ENCODE results near the gene PLCB1. TPM values are rescaled to one million over a fixed set of nuclear protein-coding genes. Genes with fewer than 3 reads are reported as not detected.

Gene PLCB1
- total and polyA plus RNA-seq, 7 donors = 1.5 to 10.7 (median 4.2) TPM

DNA sequence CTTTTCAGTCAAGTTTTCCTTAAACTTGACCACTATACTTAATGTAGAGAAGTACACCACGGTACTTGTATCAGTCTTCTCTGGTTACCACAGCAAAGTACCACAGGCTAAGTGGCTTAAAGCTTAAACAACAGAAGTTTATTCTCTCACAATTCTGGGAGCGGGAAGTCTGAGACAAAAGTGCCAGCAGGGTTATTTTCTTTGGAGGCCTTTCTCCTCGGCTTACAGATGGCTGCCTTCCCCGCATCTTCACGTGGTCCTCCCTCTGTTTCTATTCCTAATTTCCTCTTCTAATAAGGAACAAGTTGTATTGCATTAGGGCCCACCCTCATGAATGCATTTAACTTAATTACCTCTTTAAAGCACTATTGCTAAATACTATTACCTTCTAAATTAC is 258.0 kb downstream of the PLCB1 start:
- no peak for ATAC-seq
- no peak for DNase-seq
- TF ChIP-seq, protein P1, sequence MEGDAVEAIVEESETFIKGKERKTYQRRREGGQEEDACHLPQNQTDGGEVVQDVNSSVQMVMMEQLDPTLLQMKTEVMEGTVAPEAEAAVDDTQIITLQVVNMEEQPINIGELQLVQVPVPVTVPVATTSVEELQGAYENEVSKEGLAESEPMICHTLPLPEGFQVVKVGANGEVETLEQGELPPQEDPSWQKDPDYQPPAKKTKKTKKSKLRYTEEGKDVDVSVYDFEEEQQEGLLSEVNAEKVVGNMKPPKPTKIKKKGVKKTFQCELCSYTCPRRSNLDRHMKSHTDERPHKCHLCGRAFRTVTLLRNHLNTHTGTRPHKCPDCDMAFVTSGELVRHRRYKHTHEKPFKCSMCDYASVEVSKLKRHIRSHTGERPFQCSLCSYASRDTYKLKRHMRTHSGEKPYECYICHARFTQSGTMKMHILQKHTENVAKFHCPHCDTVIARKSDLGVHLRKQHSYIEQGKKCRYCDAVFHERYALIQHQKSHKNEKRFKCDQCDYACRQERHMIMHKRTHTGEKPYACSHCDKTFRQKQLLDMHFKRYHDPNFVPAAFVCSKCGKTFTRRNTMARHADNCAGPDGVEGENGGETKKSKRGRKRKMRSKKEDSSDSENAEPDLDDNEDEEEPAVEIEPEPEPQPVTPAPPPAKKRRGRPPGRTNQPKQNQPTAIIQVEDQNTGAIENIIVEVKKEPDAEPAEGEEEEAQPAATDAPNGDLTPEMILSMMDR (IDR thresholded peaks at IDR 0.05) = no peak
- no peaks in the 10 kb centered on the region for H3K9me3 ChIP-seq
- no peak overlapping the region for H3K4me3 ChIP-seq
- intact Hi-C loops (cut with DNase I) = no loop called here
- H3K27me3 ChIP-seq (ENCODE audit: insufficient read depth in 3 of 3, low read length in 2 of 3) = no peaks in the 10 kb centered on the region
- peaks cover 27% of the 10 kb centered on the region for H3K4me1 ChIP-seq
- WGBS, 3 donors = 73 to 83% (median 74%) methylated on average over 5 of the region's 5 CpGs
- no peaks in the 10 kb centered on the region for H3K36me3 ChIP-seq (ENCODE audit: insufficient read depth in 1 of 2, low read depth in 1 of 2)
- H3K27ac ChIP-seq = no peak overlapping the region

DNA sequence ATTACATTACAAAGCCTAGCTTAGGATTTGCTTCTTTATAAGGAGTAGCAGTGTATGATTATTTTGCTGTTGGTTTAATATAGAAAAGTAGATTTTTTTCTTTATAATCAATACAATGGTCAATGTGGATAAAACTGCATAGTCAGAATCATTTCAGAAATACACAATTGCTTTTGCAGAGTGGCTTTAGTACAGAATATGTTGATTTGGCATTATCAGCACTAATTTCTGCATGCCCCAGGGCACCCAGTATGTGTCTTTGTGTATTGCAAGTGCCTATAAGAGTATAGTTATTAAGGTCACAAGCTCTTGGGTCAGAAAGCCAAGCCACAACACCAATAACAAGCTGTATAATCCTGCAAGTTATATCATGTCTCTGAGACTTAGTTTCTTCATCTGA is 258.4 kb downstream of the PLCB1 start:
- TF ChIP-seq, protein P1 (IDR thresholded peaks at IDR 0.05) = no peak
- no peak for ATAC-seq
- intact Hi-C loops (cut with DNase I) = no loop called here
- Histone ChIP-seq H3K4me1 (peaks cover 23% of the 10 kb centered on the region), H3K36me3 (ENCODE audit: insufficient read depth in 1 of 2, low read depth in 1 of 2) (no peaks in the 10 kb centered on the region), H3K27me3 (ENCODE audit: insufficient read depth in 3 of 3, low read length in 2 of 3) (no peaks in the 10 kb centered on the region), H3K4me3 (no peak overlapping the region), H3K27ac (no peak overlapping the region), H3K9me3 (no peaks in the 10 kb centered on the region)
- DNase-seq = no peak

DNA sequence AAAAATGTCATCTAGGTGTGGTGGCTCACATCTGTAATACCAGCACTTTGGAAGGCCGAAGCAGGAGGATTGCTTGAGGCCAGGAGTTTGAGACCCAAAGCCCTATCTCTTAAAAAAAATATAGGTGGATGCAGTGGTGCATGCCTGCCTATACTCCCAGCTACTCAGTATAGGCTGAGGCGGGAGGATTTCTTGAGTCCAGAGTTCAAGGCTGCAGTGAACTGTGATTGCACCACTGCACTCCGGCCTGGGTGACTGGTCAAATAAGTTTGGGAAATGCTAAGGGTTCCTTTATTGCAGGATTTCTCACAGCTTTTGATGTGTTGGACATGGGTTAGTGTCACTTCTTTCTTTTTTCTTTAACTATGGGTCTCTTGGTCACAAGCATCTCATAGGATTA is 261.3 kb downstream of the PLCB1 start:
- H3K36me3 ChIP-seq (ENCODE audit: insufficient read depth in 1 of 2, low read depth in 1 of 2) = no peaks in the 10 kb centered on the region
- TF ChIP-seq, protein P1 (IDR thresholded peaks at IDR 0.05) = no peak
- ATAC-seq = no peak
- intact Hi-C loops (cut with DNase I) = no loop called here
- no peak overlapping the region for H3K4me3 ChIP-seq
- H3K9me3 ChIP-seq = no peaks in the 10 kb centered on the region
- no peaks in the 10 kb centered on the region for H3K27me3 ChIP-seq (ENCODE audit: insufficient read depth in 3 of 3, low read length in 2 of 3)
- DNase-seq = no peak
- 75 to 96% (median 93%) methylated on average over 3 of the region's 3 CpGs for WGBS, 3 donors
- no peak overlapping the region for H3K27ac ChIP-seq
- peaks cover 16% of the 10 kb centered on the region for H3K4me1 ChIP-seq

DNA sequence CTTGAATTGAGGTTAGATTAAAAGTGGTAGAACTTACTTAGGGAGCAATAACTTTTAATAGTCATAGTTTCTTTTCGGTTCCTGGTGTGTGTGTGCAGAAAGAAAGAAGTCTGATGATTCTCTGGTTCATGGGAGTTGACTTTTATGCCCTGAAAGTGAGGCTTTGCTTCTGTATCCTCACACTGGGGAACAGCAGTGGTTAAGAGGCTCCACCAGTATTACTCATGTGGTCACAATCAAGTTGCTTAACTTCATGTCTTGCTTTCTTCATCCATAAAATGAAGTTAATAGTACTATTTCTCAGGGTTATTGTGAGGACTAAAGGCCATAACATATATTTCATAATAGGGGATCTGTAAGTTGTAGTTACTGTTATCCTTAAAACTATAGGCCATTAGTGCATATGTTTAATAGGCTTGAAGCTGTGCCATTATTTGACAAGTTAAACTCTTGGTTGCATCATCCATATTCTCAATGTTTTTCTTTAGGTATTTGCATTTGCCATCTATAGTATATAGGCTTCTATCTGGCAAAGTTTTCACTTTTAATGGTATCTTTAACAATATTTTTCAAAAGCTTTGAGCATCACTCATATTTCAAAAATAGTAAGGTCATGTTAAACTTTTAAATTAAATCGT is 262.4 kb downstream of the PLCB1 start:
- H3K27ac ChIP-seq = no peak overlapping the region
- H3K4me1 ChIP-seq = peaks cover 9% of the 10 kb centered on the region
- DNase-seq = no peak
- ATAC-seq = no peak
- no peak overlapping the region for H3K4me3 ChIP-seq
- intact Hi-C loops (cut with DNase I) = no loop called here
- H3K9me3 ChIP-seq = no peaks in the 10 kb centered on the region
- TF ChIP-seq, protein P1 (IDR thresholded peaks at IDR 0.05) = no peak
- no peaks in the 10 kb centered on the region for H3K27me3 ChIP-seq (ENCODE audit: insufficient read depth in 3 of 3, low read length in 2 of 3)
- H3K36me3 ChIP-seq (ENCODE audit: insufficient read depth in 1 of 2, low read depth in 1 of 2) = no peaks in the 10 kb centered on the region
- 85 to 89% (median 88%) methylated on average over 2 of the region's 2 CpGs for WGBS, 3 donors

DNA sequence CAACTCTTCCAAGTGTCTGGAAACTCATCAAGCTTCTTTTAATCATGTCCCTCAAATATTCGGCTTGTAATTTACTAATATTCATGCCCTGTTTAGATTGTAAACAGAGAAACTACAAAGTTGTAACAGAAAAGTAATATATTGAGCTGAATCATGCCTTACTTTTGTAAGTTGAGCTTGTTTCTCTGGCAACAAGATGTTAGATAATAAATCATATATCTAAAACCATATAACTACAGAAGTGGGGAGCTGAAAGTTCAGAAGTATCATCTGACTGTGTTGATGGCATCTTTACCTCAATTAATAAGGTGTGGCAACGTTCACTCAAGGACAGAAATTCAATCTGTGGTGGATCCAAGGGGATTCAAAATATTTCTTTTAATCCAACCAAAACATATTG is 263.9 kb downstream of the PLCB1 start:
- no peak for DNase-seq
- Histone ChIP-seq H3K4me3 (no peak overlapping the region), H3K27ac (no peak overlapping the region), H3K9me3 (no peaks in the 10 kb centered on the region), H3K36me3 (ENCODE audit: insufficient read depth in 1 of 2, low read depth in 1 of 2) (no peaks in the 10 kb centered on the region), H3K27me3 (ENCODE audit: insufficient read depth in 3 of 3, low read length in 2 of 3) (no peaks in the 10 kb centered on the region), H3K4me1 (peaks cover 17% of the 10 kb centered on the region)
- 23 to 34% (median 28%) methylated on average over 2 of the region's 2 CpGs for WGBS, 3 donors
- no peak for ATAC-seq
- intact Hi-C loops (cut with DNase I) = no loop called here
- TF ChIP-seq, protein P1 (IDR thresholded peaks at IDR 0.05) = no peak
